LNCaP clone FGC (cell line): ENCODE results near the gene SCAF4.
"Not testable (repeated sequence)": the region's sequence is repeated elsewhere in the genome, so short reads cannot be mapped to it uniquely, and the experiment has no call there.

Experiments
- DNase-seq: peaks from one replicate; pipeline ENCODE4 v3.0.0-alpha.2; 2011; ENCODE audit warnings: low read depth
- H3K4me3 ChIP-seq: 2 replicates; pipeline ENCODE4 v1.5.1; 2011; ENCODE audit warnings: mild to moderate bottlenecking, low read depth, low read length, control low read depth
- CTCF ChIP-seq: IDR thresholded peaks from 2 replicates; pipeline ENCODE4 v1.5.1; 2012; ENCODE audit warnings: mild to moderate bottlenecking; ENCODE audit not compliant: control insufficient read depth, insufficient read depth; ENCODE audit errors: extremely low read depth

SCAF4 gene

GRCh38 chr21:31656199-31657095 is 75.5 kb downstream of the SCAF4 start:
- no peak for TF ChIP-seq CTCF
- H3K4me3 ChIP-seq, result no peak overlapping the region
- no peak for DNase-seq

- not testable (repeated sequence) for H3K4me3 ChIP-seq, DNase-seq
Measured at GRCh38 chr21:31654821-31655580, 76.9 kb downstream of the SCAF4 start.

DNA sequence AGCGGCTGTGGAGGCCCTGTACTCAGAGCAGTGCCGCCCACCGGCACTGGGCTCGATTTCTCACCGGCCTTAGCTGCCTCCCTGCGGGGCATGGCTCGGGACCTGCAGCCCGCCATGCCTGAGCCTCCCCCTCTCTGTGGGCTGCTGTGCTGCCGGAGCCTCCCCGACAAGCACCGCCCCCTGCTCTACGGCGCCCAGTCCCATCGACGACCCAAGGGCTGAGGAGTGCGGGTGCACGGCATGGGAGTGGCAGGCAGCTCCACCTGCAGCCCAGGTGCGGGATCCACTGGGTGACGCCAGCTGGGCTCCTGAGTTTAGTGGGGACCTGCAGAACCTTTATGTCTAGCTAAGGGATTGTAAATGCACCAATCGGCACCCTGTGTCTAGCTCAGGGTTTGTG is 77.6 kb downstream of the SCAF4 start:
- DNase-seq, result no peak
- no peak overlapping the region for H3K4me3 ChIP-seq
- no peak for TF ChIP-seq CTCF

DNA sequence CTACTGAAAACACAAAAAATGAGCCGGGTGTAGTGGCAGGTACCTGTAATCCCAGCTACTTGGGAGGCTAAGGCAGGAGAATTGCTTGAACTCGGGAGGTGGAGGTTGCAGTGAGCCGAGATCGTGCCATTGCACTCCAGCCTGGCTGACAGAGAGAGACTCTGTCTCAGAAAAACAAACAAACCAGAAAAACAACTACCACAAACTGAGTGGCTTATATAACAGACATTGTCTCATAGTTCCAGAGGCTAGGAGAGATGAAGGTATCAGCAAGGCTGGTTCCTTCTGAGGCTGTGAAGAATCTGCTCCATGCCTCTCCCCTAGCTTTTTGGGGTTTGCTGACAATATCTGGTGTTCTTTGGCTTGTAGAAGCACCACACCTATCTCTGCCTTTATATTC is 80.4 kb downstream of the SCAF4 start:
- H3K4me3 ChIP-seq, DNase-seq: not testable (repeated sequence)

DNA sequence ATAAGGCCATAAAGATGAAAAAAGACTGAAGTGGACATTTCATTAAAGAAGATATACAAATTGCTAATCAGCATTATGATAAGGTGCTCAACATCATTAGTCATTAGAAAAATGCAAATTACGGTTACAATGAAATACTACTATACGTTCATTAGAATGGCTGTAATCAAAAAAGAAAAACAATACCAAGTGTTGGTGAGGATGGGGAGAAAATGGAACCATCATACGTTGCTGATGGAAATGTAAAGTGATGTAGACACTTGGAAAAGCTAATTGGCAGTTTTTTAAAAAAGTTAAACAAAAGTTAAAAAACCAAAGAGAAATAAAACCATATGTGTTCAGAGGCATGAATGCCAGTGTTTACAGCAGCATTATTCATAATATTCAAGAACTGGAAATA is 81.0 kb downstream of the SCAF4 start:
- DNase-seq, result no peak
- no peak overlapping the region for H3K4me3 ChIP-seq
- TF ChIP-seq CTCF, result no peak

GRCh38 chr21:31647650-31648049 is 84.3 kb downstream of the SCAF4 start:
- no peak overlapping the region for H3K4me3 ChIP-seq
- TF ChIP-seq CTCF, result no peak
- no peak for DNase-seq

DNA sequence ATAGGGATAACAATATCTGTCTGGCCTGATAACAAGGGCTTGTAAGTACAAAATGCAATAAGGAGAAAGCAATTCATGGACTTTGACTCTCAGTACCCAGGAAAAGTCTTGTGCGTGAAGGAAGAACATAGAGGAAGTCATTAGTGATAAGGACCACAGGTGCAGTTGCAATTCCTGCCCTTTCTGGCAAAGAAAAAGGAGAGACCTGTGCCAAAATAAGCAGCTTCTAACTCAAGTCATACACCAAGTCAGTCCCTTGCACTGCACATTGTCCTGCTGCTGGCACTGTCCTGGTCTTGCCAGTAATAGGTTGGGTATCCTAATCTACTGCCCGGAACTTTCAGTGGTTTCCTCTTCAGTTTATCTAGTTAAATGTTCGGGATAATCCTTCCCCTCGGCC is 87.3 kb downstream of the SCAF4 start:
- DNase-seq, result peak; percentile 41
- H3K4me3 ChIP-seq, result no peak overlapping the region
- no peak for TF ChIP-seq CTCF

DNA sequence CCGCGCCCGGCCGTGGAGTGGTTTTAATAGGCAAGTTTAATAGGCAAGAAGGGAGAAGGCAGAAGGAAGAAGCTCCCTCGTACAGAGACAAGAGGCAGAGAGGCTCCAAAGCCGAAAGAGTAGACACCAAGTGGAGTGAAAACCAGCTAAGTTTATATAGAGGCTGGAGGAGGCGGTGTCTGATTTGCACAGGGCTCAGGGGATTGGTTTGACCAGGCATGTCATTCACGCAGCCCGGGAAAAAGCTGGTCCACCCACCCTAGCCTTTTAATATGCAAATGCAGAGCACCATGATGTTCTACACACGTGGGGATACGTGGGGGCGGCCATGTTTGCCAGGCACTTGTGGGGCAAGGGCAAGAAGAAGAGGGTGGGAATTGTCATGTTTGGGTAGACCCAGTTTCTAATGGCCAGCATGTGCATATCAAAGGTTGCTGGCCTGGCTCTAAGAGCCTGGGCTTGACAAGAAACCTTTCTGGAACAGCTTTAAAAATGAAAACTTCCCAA is 90.4 kb downstream of the SCAF4 start:
- no peak for DNase-seq
- H3K4me3 ChIP-seq, result no peak overlapping the region
- TF ChIP-seq CTCF, result no peak
